ENCODE measurements around the gene SLC22A15. TPM values are rescaled to one million over a fixed set of nuclear protein-coding genes. Genes with fewer than 3 reads are reported as not detected.

The SLC22A15 gene
- 8.2 and 20.7 TPM in 2 replicates for total RNA-seq

DNA sequence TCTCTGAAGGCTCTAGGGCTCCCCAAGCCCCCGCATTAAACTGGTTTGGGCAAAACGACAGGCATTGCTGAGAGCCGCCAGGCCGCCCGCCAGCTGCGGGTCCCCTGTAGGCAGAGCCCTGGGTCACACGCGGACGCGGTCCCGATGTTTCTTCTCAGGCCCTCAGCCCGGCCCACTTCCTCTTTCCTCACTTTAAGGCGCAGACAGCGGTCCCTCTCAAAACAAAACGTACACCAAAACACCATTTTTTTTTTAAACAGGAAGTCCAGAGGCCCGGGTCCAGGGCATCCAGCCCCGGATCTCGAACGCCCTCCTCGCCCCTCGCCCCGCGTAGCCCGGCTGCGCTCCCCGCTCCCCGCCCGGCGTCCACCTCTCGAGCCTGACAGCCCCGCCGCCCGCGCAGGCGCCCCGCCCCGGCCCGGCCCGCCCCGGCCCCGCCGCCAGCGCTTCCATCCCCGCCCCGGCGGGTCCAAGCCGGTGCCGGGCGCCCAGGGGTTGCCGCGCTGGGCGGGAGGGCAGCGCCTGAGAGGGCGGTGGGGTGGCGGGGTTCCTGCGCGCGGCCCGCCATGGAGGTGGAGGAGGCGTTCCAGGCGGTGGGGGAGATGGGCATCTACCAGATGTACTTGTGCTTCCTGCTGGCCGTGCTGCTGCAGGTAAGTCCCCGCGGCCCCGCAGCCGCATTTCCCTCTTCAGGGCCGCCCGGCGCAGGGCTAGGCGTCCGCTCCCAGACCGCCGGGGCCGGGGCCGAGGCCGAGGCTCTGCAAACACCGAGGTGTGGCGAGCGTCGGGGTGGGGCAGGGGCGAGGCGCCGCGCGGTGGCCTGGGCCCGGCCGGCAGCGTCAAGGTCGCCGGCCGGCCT, at the start of gene SLC22A15:
Gene SLC22A15 (plus strand): TSS at position 452 of the 859 bp plus-strand sequence. CDS start 115 bp downstream, at position 567.

DNA sequence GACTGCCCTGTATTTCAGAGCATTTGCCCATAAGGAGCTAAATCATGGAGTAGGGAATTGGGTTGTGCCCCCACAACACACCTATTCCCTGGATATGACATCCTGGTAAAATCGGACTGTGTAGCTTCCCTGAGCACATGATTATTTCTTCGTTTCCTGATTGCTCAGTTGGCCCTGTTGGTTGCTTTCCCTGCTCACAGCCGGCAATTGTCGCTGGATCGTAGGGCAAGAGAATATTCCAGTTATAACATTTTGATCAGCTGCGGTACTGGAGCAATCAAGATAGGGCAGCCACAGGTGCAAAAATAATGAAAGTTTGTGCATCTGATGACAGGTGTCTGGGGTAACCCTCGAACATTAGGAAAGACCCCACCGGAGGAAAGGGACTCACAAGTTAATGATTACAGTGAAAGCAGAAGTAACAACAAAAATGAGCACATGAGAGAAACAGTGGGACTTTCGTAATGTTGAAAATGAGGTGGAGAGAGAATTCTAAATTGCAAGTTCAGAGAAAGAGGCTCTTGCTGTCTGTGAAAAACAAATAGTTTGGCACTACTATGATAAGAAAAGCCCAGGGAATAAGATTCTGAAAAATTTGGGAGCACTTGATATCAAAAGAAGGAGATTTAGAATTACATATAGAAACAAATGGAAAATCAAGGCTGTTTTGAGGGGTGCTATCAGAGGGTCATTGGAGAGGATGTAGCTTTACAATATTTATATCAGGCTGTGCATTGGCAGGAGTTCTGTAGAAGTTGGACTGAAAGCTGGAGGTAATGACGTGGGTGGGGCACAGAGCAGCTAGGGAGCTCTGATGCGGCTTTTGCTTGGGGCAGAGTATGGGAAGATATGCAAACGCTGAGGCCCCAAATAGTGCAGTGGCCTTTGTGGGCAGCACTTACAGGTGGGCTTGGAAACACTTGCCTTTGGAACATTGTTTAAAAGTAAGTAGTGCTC, 134.5 kb downstream of the SLC22A15 start, which contains the start of gene MAB21L3:
Gene MAB21L3 (plus strand): TSS at position 833 of the 957 bp plus-strand sequence. CDS start 1,217 bp downstream, outside the sequence.

Other genes starting within 250 kb of the SLC22A15 start
- not detected in 2 replicates for gene CASQ2, start 207.8 kb upstream of the SLC22A15 start, total RNA-seq
- not detected in 2 replicates for gene NHLH2, start 135.4 kb upstream of the SLC22A15 start, total RNA-seq
- gene MAB21L3, start 134.9 kb downstream of the SLC22A15 start, total RNA-seq: 0.11 and 0.12 TPM in 2 replicates